HCT116 (cell line): ENCODE results near the gene FAM90A1. TPM values are rescaled to one million over a fixed set of nuclear protein-coding genes. Genes with fewer than 3 reads are reported as not detected.

ENCODE experiments used
- total RNA-seq: library from RNA; stranded (reverse); gene quantifications from one replicate; pipeline ENCODE4 v1.2.1, GENCODE V29; 2021; ENCODE audit not compliant: unreplicated experiment

The FAM90A1 gene
- total RNA-seq, 1 experiment from 2014 or later = 0.64 TPM

Other genes with a start within 250 kb of the FAM90A1 start
- gene FOXJ2, start 194.9 kb downstream of the FAM90A1 start, total RNA-seq = 20.3 TPM
- gene C3AR1, start 161.3 kb downstream of the FAM90A1 start, total RNA-seq = not detected
- gene NECAP1, start 145.3 kb downstream of the FAM90A1 start, total RNA-seq = 35.7 TPM
- 0.69 TPM for gene CLEC4A, start 104.0 kb downstream of the FAM90A1 start, total RNA-seq
- gene ZNF705A, start 70.6 kb downstream of the FAM90A1 start, total RNA-seq = not detected
- not detected for gene CLEC6A, start 228.3 kb upstream of the FAM90A1 start, total RNA-seq